Activated T-helper 2 cell treated with anti-CD3 and anti-CD28 coated beads, Interferon-gamma antibody, Interleukin-2, Interleukin-4, amounts not matched to agents 10 μg/mL and 5 μg/mL and 100 μg/mL, durations not matched to agents 14 hours and 24 hours and 36 hours (primary cell): ENCODE results near the gene CKM. TPM values are rescaled to one million over a fixed set of nuclear protein-coding genes. Genes with fewer than 3 reads are reported as not detected.

ENCODE experiments used
- DNase-seq: peaks from one replicate; pipeline ENCODE4 v3.0.0; 2021; ENCODE audit warnings: low spot score
- H3K27ac Mint-ChIP-seq: one replicate; pipeline ENCODE4 v1.8.0; 2021; ENCODE audit warnings: mixed read lengths
- H3K27me3 Mint-ChIP-seq: one replicate; pipeline ENCODE4 v1.8.0; 2021; ENCODE audit warnings: low read depth, mixed read lengths
- H3K36me3 Mint-ChIP-seq: one replicate; pipeline ENCODE4 v1.8.0; 2021; ENCODE audit warnings: low read depth, mixed read lengths
- H3K4me1 Mint-ChIP-seq: one replicate; pipeline ENCODE4 v1.8.0; 2021; ENCODE audit warnings: low read depth, mixed read lengths
- H3K4me3 Mint-ChIP-seq: one replicate; pipeline ENCODE4 v1.8.0; 2021; ENCODE audit warnings: low read depth, mild to moderate bottlenecking, moderate library complexity, mixed read lengths
- H3K9me3 Mint-ChIP-seq: one replicate; pipeline ENCODE4 v1.8.0; 2021; ENCODE audit warnings: mixed read lengths
- intact Hi-C: fragments of 100-400 bp; cut with micrococcal nuclease; formaldehyde crosslinking; loops from one replicate; pipeline ENCODE4 v1.15.1; 2023
- total RNA-seq: library from RNA; stranded (reverse); gene quantifications from 2 replicates; pipeline ENCODE4 v1.2.3, GENCODE V29; 2022

Gene CKM
- total RNA-seq, 1 donor from 2014 or later: not detected

- H3K27ac Mint-ChIP-seq: no peak overlapping the region
- intact Hi-C loops: no loop called here
- DNase-seq: no peak
- no peaks in the 10 kb centered on the region for H3K9me3 Mint-ChIP-seq
- no peak overlapping the region for H3K4me3 Mint-ChIP-seq
- H3K36me3 Mint-ChIP-seq: peaks cover 41% of the 10 kb centered on the region
- no peaks in the 10 kb centered on the region for H3K27me3 Mint-ChIP-seq
- H3K4me1 Mint-ChIP-seq: no peaks in the 10 kb centered on the region
Observed at GRCh38 chr19:45355402-45355801, 32.7 kb upstream of the CKM start.

- intact Hi-C loops: no loop called here
- no peaks in the 10 kb centered on the region for H3K4me1 Mint-ChIP-seq
- H3K36me3 Mint-ChIP-seq: peaks cover 38% of the 10 kb centered on the region
- no peaks in the 10 kb centered on the region for H3K9me3 Mint-ChIP-seq
- H3K27ac Mint-ChIP-seq: no peak overlapping the region
- no peak for DNase-seq
- H3K27me3 Mint-ChIP-seq: no peaks in the 10 kb centered on the region
- H3K4me3 Mint-ChIP-seq: no peak overlapping the region
Observed at GRCh38 chr19:45354241-45354842, 31.7 kb upstream of the CKM start.

GRCh38 chr19:45352914-45353796, 30.5 kb upstream of the CKM start:
- H3K27me3 Mint-ChIP-seq: no peaks in the 10 kb centered on the region
- no peak for DNase-seq
- H3K9me3 Mint-ChIP-seq: no peaks in the 10 kb centered on the region
- peaks cover 29% of the 10 kb centered on the region for H3K36me3 Mint-ChIP-seq
- H3K4me3 Mint-ChIP-seq: no peak overlapping the region
- H3K4me1 Mint-ChIP-seq: no peaks in the 10 kb centered on the region
- intact Hi-C loops: no loop called here
- H3K27ac Mint-ChIP-seq: no peak overlapping the region

DNA sequence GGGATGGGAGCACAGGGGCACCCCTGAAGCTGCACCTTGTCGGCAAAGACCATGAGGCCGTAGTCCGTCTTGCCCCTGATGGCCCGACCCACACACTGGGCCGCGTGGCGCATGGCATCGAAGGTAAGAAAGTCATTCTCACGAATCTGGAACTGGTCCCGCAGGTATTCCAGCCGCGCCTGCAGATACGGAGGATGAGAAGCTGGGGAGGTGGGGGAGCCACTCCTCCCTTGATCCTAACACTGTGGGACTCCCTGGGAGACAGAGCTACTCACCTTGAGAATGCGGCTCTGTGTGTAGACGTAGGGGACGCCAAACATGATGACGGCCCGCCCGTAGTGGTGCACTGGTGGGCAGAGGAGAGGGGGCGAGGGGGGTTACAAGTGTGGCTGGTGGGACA, 29.8 kb upstream of the CKM start:
- intact Hi-C loops: no loop called here
- Mint-ChIP-seq H3K36me3 (peaks cover 24% of the 10 kb centered on the region), H3K27ac (no peak overlapping the region), H3K4me1 (no peaks in the 10 kb centered on the region), H3K27me3 (no peaks in the 10 kb centered on the region), H3K4me3 (no peak overlapping the region), H3K9me3 (no peaks in the 10 kb centered on the region)
- DNase-seq: no peak

DNA sequence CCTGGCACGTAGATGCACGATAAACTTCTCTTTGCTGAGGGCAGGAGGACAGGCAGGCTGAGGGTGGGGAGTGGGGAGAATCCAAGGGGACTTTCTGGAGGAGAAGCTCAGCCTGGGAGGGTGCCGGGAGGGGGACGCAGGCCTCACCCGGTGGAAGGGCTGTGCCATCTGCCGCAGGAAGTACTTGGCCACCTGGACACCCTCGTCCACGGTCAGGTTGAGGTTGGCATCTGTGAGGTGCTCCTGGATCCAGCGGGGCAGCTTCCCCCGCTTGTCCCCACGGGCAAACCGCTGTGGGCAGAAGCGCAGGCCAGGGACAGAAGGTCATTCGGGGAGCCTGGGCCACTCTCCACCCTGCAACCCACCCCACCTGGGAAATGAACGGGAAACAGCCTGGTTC, 29.4 kb upstream of the CKM start:
- intact Hi-C loops: no loop called here
- Mint-ChIP-seq H3K27ac (no peak overlapping the region), H3K36me3 (peaks cover 24% of the 10 kb centered on the region), H3K4me3 (no peak overlapping the region), H3K27me3 (no peaks in the 10 kb centered on the region), H3K9me3 (no peaks in the 10 kb centered on the region), H3K4me1 (no peaks in the 10 kb centered on the region)
- DNase-seq: no peak

DNA sequence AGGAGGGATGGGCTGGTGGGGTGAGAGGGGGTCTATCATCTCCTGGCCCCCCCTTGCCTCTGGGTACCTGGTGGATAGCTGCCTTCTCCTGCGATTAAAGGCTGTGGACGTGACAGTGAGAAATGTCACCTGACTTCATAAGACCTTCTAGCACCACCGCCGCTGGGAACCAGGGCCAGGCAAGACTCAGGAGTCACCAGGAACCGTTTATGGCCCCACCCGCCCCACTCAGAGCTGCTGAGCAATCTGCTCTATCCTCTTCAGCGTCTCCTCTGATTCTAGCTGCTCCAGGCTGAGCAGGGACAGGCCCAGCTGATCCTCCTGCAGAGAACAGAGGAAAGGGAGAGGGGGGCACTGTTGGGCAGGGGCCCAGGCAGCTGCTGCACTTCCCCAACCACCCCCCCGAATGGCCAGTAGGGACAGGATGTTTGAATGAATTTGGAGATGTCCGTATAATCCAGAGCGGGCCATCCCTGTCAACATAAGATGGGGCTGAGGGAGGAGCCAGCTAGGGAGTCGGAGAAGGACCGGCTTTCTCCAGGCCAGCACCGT, 28.8 kb upstream of the CKM start:
- H3K27ac Mint-ChIP-seq: no peak overlapping the region
- no peaks in the 10 kb centered on the region for H3K27me3 Mint-ChIP-seq
- DNase-seq: no peak
- intact Hi-C loops: no loop called here
- H3K36me3 Mint-ChIP-seq: peaks cover 22% of the 10 kb centered on the region
- H3K9me3 Mint-ChIP-seq: no peaks in the 10 kb centered on the region
- no peaks in the 10 kb centered on the region for H3K4me1 Mint-ChIP-seq
- no peak overlapping the region for H3K4me3 Mint-ChIP-seq

- DNase-seq: no peak
Observed at GRCh38 chr19:45350477-45351058, 27.9 kb upstream of the CKM start.

DNA sequence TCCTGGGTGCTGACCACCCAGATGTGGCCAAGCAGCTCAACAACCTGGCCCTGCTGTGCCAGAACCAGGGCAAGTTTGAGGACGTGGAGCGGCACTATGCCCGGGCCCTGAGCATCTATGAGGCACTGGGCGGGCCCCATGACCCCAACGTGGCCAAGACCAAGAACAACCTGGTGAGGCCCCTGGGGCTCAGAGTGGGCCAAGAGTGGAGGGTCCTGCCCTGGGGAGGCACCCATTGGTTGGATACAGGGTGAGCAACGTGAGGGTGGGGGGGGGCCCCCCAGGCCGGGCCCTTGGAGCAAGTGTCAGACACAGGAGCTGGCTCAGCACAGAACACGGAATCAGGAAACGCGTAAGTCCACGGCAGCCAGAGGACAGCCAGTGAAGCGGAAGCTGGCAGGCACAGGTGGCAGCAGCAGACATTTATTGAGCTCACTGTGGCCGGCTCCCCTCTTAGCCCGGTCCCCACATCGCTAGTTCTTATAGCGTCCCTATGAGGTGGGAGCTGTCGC, 26.8 kb upstream of the CKM start:
- no peak overlapping the region for H3K4me3 Mint-ChIP-seq
- no peaks in the 10 kb centered on the region for H3K4me1 Mint-ChIP-seq
- no peaks in the 10 kb centered on the region for H3K9me3 Mint-ChIP-seq
- intact Hi-C loops: no loop called here
- no peak for DNase-seq
- no peak overlapping the region for H3K27ac Mint-ChIP-seq
- H3K27me3 Mint-ChIP-seq: no peaks in the 10 kb centered on the region
- peaks cover 9% of the 10 kb centered on the region for H3K36me3 Mint-ChIP-seq

More at GRCh38 chr19:45350477-45351058, 27.9 kb upstream of the CKM start:
- Mint-ChIP-seq H3K27ac (no peak overlapping the region), H3K4me1 (no peaks in the 10 kb centered on the region), H3K36me3 (peaks cover 13% of the 10 kb centered on the region), H3K27me3 (no peaks in the 10 kb centered on the region), H3K9me3 (no peaks in the 10 kb centered on the region), H3K4me3 (no peak overlapping the region)
- intact Hi-C loops: no loop called here

GRCh38 chr19:45349126-45349415, 26.4 kb upstream of the CKM start:
- no peaks in the 10 kb centered on the region for H3K27me3 Mint-ChIP-seq
- DNase-seq: no peak
- H3K9me3 Mint-ChIP-seq: no peaks in the 10 kb centered on the region
- no peaks in the 10 kb centered on the region for H3K4me1 Mint-ChIP-seq
- H3K36me3 Mint-ChIP-seq: peaks cover 9% of the 10 kb centered on the region
- H3K4me3 Mint-ChIP-seq: no peak overlapping the region
- intact Hi-C loops: no loop called here
- no peak overlapping the region for H3K27ac Mint-ChIP-seq

- no peaks in the 10 kb centered on the region for H3K9me3 Mint-ChIP-seq
- intact Hi-C loops: no loop called here
- peaks cover 8% of the 10 kb centered on the region for H3K36me3 Mint-ChIP-seq
- no peaks in the 10 kb centered on the region for H3K4me1 Mint-ChIP-seq
- H3K4me3 Mint-ChIP-seq: no peak overlapping the region
- H3K27me3 Mint-ChIP-seq: no peaks in the 10 kb centered on the region
- no peak for DNase-seq
- no peak overlapping the region for H3K27ac Mint-ChIP-seq
Observed at GRCh38 chr19:45348367-45349125, 25.9 kb upstream of the CKM start.

GRCh38 chr19:45347570-45348366, 25.1 kb upstream of the CKM start:
- H3K36me3 Mint-ChIP-seq: peaks cover 3% of the 10 kb centered on the region
- H3K4me3 Mint-ChIP-seq: no peak overlapping the region
- intact Hi-C loops: no loop called here
- H3K9me3 Mint-ChIP-seq: no peaks in the 10 kb centered on the region
- H3K27me3 Mint-ChIP-seq: no peaks in the 10 kb centered on the region
- no peaks in the 10 kb centered on the region for H3K4me1 Mint-ChIP-seq
- no peak for DNase-seq
- H3K27ac Mint-ChIP-seq: no peak overlapping the region

DNA sequence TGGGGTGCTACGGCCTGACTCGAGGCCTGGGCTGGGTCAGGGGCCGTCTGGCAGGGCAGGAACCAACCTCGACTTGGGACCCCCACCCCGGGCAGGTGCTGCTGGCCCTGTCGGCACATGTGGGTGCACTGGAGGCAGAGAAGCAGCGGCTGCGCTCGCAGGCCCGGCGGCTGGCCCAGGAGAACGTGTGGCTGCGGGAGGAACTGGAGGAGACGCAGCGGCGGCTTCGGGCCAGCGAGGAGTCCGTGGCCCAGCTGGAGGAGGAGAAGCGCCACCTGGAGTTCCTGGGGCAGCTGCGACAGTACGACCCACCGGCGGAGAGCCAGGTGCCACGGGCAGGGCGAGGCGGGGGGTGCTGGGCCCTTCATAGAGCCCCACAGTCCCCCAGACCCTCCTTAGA, 23.8 kb upstream of the CKM start:
- no peak overlapping the region for H3K4me3 Mint-ChIP-seq
- DNase-seq: no peak
- no peaks in the 10 kb centered on the region for H3K9me3 Mint-ChIP-seq
- no peaks in the 10 kb centered on the region for H3K36me3 Mint-ChIP-seq
- intact Hi-C loops: no loop called here
- H3K27me3 Mint-ChIP-seq: no peaks in the 10 kb centered on the region
- no peaks in the 10 kb centered on the region for H3K4me1 Mint-ChIP-seq
- H3K27ac Mint-ChIP-seq: no peak overlapping the region
